PC-9 (cell line): ENCODE results near the gene KCNJ6. TPM values are rescaled to one million over a fixed set of nuclear protein-coding genes. Genes with fewer than 3 reads are reported as not detected.
"Not testable (repeated sequence)": the region's sequence is repeated elsewhere in the genome, so short reads cannot be mapped to it uniquely, and the experiment has no call there.

Experiments
- BruUV-seq: library from RNA; stranded (reverse); fragments of 400-500 nt; replicated peaks from 2 replicates; lab custom pipeline; 2021; lab: Mats Ljungman, UMichigan
- CTCF ChIA-PET: fragments of 300-600 bp; sonication (Branson Sonifier 250); formaldehyde crosslinking; loops from one replicate; lab custom pipeline; 2022; ENCODE audit warnings: antibody characterized with exemption; lab: Charles Lee
- POLR2A ChIA-PET: fragments of 300-600 bp; sonication (Branson Sonifier 250); formaldehyde crosslinking; loops from one replicate; lab custom pipeline; 2022; ENCODE audit warnings: antibody characterized with exemption; ENCODE audit not compliant: unreplicated experiment; lab: Charles Lee
- DNase-seq, 2 experiments: peaks; one replicate each; pipeline versions ENCODE4 v3.0.0 to v3.0.0-alpha.2; 2015 to 2022; ENCODE audit warnings: mixed read lengths in 1 of 2
- H2AFZ ChIP-seq: fragments of 200-600 bp; sonication (generic); 2 replicates; pipeline ENCODE4 v1.8.1; 2017; ENCODE audit warnings: antibody characterized with exemption
- H3F3A ChIP-seq: fragments of 200-600 bp; sonication (generic); 2 replicates; pipeline ENCODE4 v1.8.1; 2017; ENCODE audit warnings: antibody characterized with exemption, mild to moderate bottlenecking, low read depth; ENCODE audit not compliant: insufficient read depth
- H3K27ac ChIP-seq: fragments of 200-600 bp; sonication (generic); 2 replicates; pipeline ENCODE4 v1.6.1; 2016; ENCODE audit warnings: mixed run types
- H3K27me3 ChIP-seq: fragments of 200-600 bp; sonication (generic); 2 replicates; pipeline ENCODE4 v1.6.1; 2016; ENCODE audit warnings: low read depth, mixed run types; ENCODE audit not compliant: insufficient read depth
- H3K36me3 ChIP-seq: fragments of 200-600 bp; sonication (generic); 2 replicates; pipeline ENCODE4 v1.6.1; 2016; ENCODE audit warnings: low read depth, mixed run types
- H3K4me1 ChIP-seq: fragments of 200-600 bp; sonication (generic); replicated peaks from 2 replicates; pipeline ENCODE4 v1.6.1; 2016; ENCODE audit warnings: mixed run types; ENCODE audit not compliant: insufficient read depth
- H3K4me2 ChIP-seq: fragments of 200-600 bp; sonication (generic); 2 replicates; pipeline ENCODE4 v1.6.1; 2017; ENCODE audit warnings: mixed run types
- H3K4me3 ChIP-seq: fragments of 200-600 bp; sonication (generic); 2 replicates; pipeline ENCODE4 v1.6.1; 2016; ENCODE audit warnings: mixed run types
- H3K79me2 ChIP-seq: fragments of 200-600 bp; sonication (generic); 2 replicates; pipeline ENCODE4 v1.6.1; 2017; ENCODE audit warnings: low read depth, mixed run types
- H3K9me2 ChIP-seq: fragments of 200-600 bp; sonication (generic); 2 replicates; pipeline ENCODE4 v1.8.1; 2017; ENCODE audit warnings: mild to moderate bottlenecking; ENCODE audit not compliant: insufficient read depth
- H3K9me3 ChIP-seq: fragments of 200-600 bp; sonication (generic); 2 replicates; pipeline ENCODE4 v1.8.1; 2016; ENCODE audit warnings: low read depth; ENCODE audit not compliant: insufficient read depth
- H4K20me1 ChIP-seq: fragments of 200-600 bp; sonication (generic); 2 replicates; pipeline ENCODE4 v1.8.1; 2017; ENCODE audit not compliant: insufficient read depth
- EZH2 ChIP-seq: fragments of 200-600 bp; sonication (generic); IDR thresholded peaks from 2 replicates; pipeline ENCODE4 v1.8.0; 2017; ENCODE audit warnings: antibody characterized with exemption, low read depth
- intact Hi-C: fragments of 100-400 bp; cut with micrococcal nuclease; formaldehyde crosslinking; loops from one replicate; pipeline ENCODE4 v1.10.0; 2022; ENCODE audit not compliant: unreplicated experiment
- total RNA-seq: library from RNA; stranded (reverse); gene quantifications from 2 replicates; pipeline ENCODE4 v1.2.3, GENCODE V29; 2021
- TF ChIP-seq, protein P1 (sequence below): fragments of 200-600 bp; sonication (generic); conservative IDR thresholded peaks from 2 replicates; pipeline ENCODE4 v1.6.1; 2017; ENCODE audit warnings: mixed run types, antibody characterized with exemption, mild to moderate bottlenecking, moderate library complexity

KCNJ6 gene
- total RNA-seq, 1 experiment from 2014 or later, result not detected

DNA sequence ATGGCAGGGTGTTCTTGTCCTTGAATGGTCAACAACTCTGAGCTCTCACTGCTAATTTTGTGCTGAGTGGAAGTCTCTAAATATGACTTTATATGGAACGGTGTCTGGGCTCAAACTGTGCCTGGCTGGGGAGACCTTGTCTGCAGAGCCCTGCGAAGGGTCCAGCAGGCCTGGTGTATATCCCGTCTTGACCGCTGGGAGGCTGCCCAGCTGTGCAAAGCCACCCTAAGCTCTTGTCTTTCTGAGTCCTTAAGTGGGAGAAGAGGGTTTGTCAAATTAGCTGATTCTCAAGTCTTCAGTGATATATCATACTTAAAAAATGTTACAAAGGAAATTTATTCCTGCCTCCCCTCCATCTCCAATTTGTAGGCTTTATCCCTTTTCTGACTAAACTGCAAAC is 198.7 kb downstream of the KCNJ6 start:
- POLR2A ChIA-PET, result no interaction called here
- Histone ChIP-seq H3F3A (no peaks in the 10 kb centered on the region), H3K4me1 (no peaks in the 10 kb centered on the region), H3K27me3 (peaks cover 45% of the 10 kb centered on the region), H3K4me2 (no peak overlapping the region), H3K27ac (no peak overlapping the region), H3K79me2 (no peaks in the 10 kb centered on the region), H3K4me3 (no peak overlapping the region), H4K20me1 (no peaks in the 10 kb centered on the region), H3K36me3 (no peaks in the 10 kb centered on the region), H3K9me3 (no peaks in the 10 kb centered on the region), H3K9me2 (no peaks in the 10 kb centered on the region), H2AFZ (no peak overlapping the region)
- BruUV-seq, result no TSS peak
- DNase-seq, result no peak
- TF ChIP-seq, protein P1, sequence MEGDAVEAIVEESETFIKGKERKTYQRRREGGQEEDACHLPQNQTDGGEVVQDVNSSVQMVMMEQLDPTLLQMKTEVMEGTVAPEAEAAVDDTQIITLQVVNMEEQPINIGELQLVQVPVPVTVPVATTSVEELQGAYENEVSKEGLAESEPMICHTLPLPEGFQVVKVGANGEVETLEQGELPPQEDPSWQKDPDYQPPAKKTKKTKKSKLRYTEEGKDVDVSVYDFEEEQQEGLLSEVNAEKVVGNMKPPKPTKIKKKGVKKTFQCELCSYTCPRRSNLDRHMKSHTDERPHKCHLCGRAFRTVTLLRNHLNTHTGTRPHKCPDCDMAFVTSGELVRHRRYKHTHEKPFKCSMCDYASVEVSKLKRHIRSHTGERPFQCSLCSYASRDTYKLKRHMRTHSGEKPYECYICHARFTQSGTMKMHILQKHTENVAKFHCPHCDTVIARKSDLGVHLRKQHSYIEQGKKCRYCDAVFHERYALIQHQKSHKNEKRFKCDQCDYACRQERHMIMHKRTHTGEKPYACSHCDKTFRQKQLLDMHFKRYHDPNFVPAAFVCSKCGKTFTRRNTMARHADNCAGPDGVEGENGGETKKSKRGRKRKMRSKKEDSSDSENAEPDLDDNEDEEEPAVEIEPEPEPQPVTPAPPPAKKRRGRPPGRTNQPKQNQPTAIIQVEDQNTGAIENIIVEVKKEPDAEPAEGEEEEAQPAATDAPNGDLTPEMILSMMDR, result 0 out of 2 replicates have a peak, but pooled peaks have one; percentile 19
- TF ChIP-seq EZH2, result no peak
- CTCF ChIA-PET, result no interaction called here
- intact Hi-C loops, result loop anchor here (10.0 kb wide), 2 partner anchors 407 to 637 kb away; no protein-coding TSS in a partner anchor

DNA sequence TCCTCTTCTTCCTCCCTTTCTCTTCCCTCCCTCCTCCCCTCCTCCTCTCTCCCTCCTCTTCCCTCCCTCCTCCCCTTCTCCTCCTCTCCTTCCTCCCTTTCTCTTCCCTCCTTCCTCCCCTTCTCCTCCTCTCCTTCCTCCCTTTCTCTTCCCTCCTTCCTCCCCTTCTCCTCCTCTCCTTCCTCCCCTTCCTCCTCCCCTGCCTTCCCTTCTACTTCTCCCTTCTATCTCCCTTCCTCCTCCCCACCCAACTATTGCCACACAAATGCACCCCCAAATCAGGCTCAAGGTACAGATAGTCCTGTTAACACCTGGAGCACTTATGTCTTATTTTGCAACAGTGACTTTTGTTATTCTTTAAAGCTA is 203.7 kb downstream of the KCNJ6 start:
- H3K9me3 ChIP-seq, H3K4me3 ChIP-seq, H3K27ac ChIP-seq, H4K20me1 ChIP-seq, H3K4me1 ChIP-seq, H3K36me3 ChIP-seq, H3K27me3 ChIP-seq, H3K9me2 ChIP-seq, H3F3A ChIP-seq, DNase-seq, H3K4me2 ChIP-seq, BruUV-seq, H2AFZ ChIP-seq, H3K79me2 ChIP-seq: not testable (repeated sequence)
- POLR2A ChIA-PET, result interaction anchor here (0.7 kb wide), 1 partner anchor 34 kb away, joined by 3 read pairs; no protein-coding TSS in a partner anchor
- intact Hi-C loops, result loop anchor here (10.0 kb wide), 2 partner anchors 412 to 642 kb away; no protein-coding TSS in a partner anchor
- CTCF ChIA-PET, result interaction anchor here (0.6 to 0.7 kb wide), 3 partner anchors 12 to 414 kb away, joined by 3 to 11 read pairs (median 4); no protein-coding TSS in a partner anchor

DNA sequence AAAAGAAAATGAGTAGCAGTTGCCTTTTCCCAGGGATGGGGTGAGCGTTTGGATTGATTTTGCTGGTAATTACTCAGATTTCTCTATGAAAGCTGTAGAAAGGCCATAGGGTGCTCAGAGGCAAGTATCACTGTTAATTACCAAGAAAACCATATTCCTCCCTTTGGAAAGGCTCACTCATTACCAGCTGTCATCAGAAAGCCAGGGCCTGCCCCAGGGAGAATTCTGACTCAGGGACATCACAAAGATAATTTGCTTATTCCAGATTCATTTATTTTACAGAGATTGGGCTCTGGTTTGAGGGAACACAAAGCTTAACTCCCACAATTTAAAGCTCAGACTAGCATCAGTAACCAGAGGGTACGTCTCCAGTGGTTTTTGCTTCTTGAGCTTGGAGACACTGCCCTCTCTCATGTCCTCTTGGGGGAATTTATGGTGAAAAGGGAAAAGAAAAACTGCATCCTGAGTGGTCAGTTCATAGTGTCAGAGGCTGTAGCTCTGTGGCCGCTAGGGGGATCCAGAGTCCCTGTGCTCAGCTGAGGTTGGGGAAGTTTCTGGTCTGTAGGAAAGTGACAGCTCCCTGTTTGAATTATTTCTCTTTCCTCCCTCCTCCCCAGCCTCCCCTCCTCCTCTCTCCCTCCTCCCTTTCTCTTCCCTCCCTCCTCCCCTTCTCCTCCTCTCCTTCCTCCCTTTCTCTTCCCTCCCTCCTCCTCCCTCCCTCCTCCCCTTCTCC is 204.3 kb downstream of the KCNJ6 start:
- DNase-seq, result peak in 1 of 2 experiments; percentile 45
- no peak overlapping the region for H3K4me3 ChIP-seq
- TF ChIP-seq, protein P1, result peak; percentile 73
- no peak for TF ChIP-seq EZH2
- no peaks in the 10 kb centered on the region for H3K9me3 ChIP-seq
- no peaks in the 10 kb centered on the region for H3K36me3 ChIP-seq
- H3K79me2 ChIP-seq, result no peaks in the 10 kb centered on the region
- no peaks in the 10 kb centered on the region for H4K20me1 ChIP-seq
- no peak overlapping the region for H3K27ac ChIP-seq
- ChIA-PET CTCF (interaction anchor here (0.6 to 0.7 kb wide), 3 partner anchors 11 to 415 kb away, joined by 3 to 11 read pairs (median 4); no protein-coding TSS in a partner anchor), POLR2A (interaction anchor here (0.7 kb wide), 1 partner anchor 35 kb away, joined by 3 read pairs; no protein-coding TSS in a partner anchor)
- H3K27me3 ChIP-seq, result peaks cover 7% of the 10 kb centered on the region; the same call in 1 of the 2 replicates
- peaks cover 5% of the 10 kb centered on the region; the same call in 1 of the 2 replicates for H3K4me1 ChIP-seq
- no peak overlapping the region for H2AFZ ChIP-seq
- intact Hi-C loops, result loop anchor here (10.0 kb wide), 2 partner anchors 413 to 643 kb away; no protein-coding TSS in a partner anchor
- BruUV-seq, result no TSS peak
- H3K4me2 ChIP-seq, result no peak overlapping the region
- H3F3A ChIP-seq, result no peaks in the 10 kb centered on the region
- H3K9me2 ChIP-seq, result no peaks in the 10 kb centered on the region
